GM18502 (cell line): ENCODE measurements around the gene RPS29.

Experiments used
- ATAC-seq: cut with Tn5 transposase; IDR thresholded peaks from one replicate; pipeline ENCODE4 v1.9.1; 2021; ENCODE audit warnings: mild to moderate bottlenecking; ENCODE audit not compliant: unreplicated experiment, poor library complexity

Gene RPS29

GRCh38 chr14:49553106-49553505 is 33.1 kb downstream of the RPS29 start:
- no peak for ATAC-seq

- no peak for ATAC-seq
Measured at GRCh38 chr14:49551569-49551968, 34.6 kb downstream of the RPS29 start.

DNA sequence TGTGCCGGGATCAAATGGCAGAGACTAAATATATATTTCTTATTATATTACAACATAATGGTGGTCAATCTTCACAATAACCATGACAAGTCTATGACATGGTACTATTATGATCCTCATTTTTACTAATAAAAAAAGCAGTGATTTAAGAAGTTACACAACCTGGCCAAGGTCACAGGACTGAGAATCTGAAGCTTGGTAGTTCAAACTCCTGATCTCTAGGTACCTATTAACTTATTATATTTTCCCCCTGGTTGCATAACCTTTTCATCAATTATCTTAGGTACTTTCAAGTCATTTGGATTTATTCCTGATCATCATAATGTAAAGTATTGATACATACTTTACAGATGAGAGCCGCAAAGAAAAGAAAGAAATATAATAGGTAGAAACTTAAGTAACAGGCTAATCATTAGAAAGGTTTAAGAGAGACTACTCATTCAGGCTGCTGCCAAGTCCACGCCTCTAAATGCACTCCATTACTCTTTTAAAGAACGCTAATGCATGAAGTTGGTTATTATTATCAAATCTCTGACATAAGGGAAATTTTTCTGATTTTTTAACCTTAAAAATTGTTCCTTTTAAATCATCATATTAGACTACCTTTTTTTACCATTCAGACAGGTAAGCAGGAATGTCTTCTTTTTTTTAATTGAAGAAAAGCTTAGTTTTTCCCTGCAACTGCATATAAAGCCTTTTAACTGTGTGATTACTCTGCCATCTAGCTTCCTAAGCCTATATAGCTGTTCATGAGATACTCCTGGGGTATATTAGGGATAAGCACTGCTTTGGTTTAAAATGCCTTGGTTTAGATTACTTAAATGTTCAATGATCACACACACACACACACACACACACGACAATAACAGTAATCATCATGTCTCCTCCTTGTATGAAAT is 35.6 kb downstream of the RPS29 start:
- no peak for ATAC-seq

- no peak for ATAC-seq
Measured at GRCh38 chr14:49549881-49550280, 36.3 kb downstream of the RPS29 start.

- ATAC-seq = no peak
Measured at GRCh38 chr14:49549446-49549845, 36.7 kb downstream of the RPS29 start.

- ATAC-seq = no peak
Measured at GRCh38 chr14:49546766-49547165, 39.4 kb downstream of the RPS29 start.

GRCh38 chr14:49545716-49546115 is 40.5 kb downstream of the RPS29 start:
- no peak for ATAC-seq

DNA sequence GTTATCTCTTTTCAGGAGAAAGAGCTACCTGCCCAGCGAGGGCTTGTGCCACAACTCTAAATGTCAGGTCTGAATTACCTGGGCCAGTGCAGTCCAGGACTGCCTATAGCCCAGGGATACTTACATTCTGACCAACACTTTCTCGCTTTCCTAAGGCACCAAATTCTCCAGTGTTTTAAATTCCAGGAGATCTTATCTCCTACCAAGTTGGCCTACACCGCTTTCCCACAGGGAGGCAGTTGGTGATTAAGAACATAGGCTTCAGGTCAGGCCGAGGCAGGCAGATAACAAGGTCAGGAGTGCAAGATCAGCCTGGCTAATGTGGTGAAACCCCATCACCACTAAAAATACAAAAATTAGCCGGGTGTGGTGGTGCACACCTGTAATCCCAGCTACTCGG is 41.1 kb downstream of the RPS29 start:
- no peak for ATAC-seq

DNA sequence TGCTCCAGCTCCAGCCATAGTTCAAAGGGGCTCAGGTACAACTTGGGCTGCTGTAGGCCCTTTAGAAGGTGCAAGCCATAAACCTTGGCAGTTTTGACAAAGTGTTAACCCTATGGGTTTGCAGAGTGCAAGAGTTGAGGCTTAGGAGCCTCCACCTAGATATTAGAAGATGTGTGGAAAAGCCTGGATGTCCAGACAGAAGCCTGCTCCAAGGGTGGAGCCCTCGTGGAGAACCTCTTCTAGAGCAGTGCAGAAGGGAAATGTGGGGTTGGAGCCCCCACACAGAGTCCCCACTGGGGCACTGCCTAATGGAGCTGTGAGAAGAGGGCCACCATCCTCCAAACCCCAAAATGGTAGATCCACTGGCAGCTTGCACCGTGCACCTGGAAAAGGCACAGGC is 45.1 kb downstream of the RPS29 start:
- ATAC-seq = no peak

- no peak for ATAC-seq
Measured at GRCh38 chr14:49538852-49539251, 47.3 kb downstream of the RPS29 start.
